A549 (cell line): ENCODE data around the gene ACYP2.

Experiments used
- CEBPB ChIP-seq, 2 experiments: fragments of >200 bp in 1 of 2; sonication (Bioruptor Twin) in 1 of 2; formaldehyde crosslinking in 1 of 2; IDR thresholded peaks; 2 replicates each; pipeline ENCODE4 v1.6.1; 2012 to 2016
- CHD2 ChIP-seq: fragments of 150-350 bp; IDR thresholded peaks from 2 replicates; pipeline ENCODE4 v1.6.1; 2014; ENCODE audit warnings: low read length; ENCODE audit not compliant: partially characterized antibody
- EP300 ChIP-seq, 2 experiments: fragments of >200 bp; sonication (Bioruptor Twin); formaldehyde crosslinking; IDR thresholded peaks; 2 replicates in 1 of 2; 3 replicates in 1 of 2; pipeline ENCODE4 v1.6.1; 2016 to 2017
- JUN ChIP-seq, 2 experiments: fragments of >200 bp; sonication (Bioruptor Twin); formaldehyde crosslinking; IDR thresholded peaks; 2 replicates in 1 of 2; 3 replicates in 1 of 2; pipeline ENCODE4 v1.6.1; 2016 to 2017
- MAZ ChIP-seq: fragments of 150-350 bp; IDR thresholded peaks from 2 replicates; pipeline ENCODE4 v1.6.1; 2014; ENCODE audit warnings: antibody characterized with exemption, low read depth, low read length, borderline replicate concordance
- POLR2A ChIP-seq: IDR thresholded peaks from 2 replicates; pipeline ENCODE4 v1.6.1; 2012; ENCODE audit warnings: mild to moderate bottlenecking, low read length
- RAD21 ChIP-seq, 2 experiments: fragments of >200 bp in 1 of 2; sonication (Bioruptor Twin) in 1 of 2; formaldehyde crosslinking in 1 of 2; IDR thresholded peaks in 1 of 2; conservative IDR thresholded peaks in 1 of 2; 2 replicates in 1 of 2; 3 replicates in 1 of 2; pipeline ENCODE4 v1.6.1; 2012 to 2018; ENCODE audit warnings: inconsistent platforms in 1 of 2
- USF2 ChIP-seq: fragments of 450-650 bp; IDR thresholded peaks from 2 replicates; pipeline ENCODE4 v1.6.1; 2014; ENCODE audit warnings: antibody characterized with exemption
- TF ChIP-seq, protein P1 (sequence below): fragments of >200 bp; sonication (Bioruptor Twin); formaldehyde crosslinking; IDR thresholded peaks from 3 replicates; pipeline ENCODE4 v1.5.1; 2016
- TF ChIP-seq, protein P2 (sequence below): fragments of 250-450 bp; sonication (Bioruptor Pico); IDR thresholded peaks from 2 replicates; pipeline ENCODE4 v1.5.0; 2021; ENCODE audit warnings: mild to moderate bottlenecking, moderate library complexity, borderline replicate concordance
- TF ChIP-seq, protein P3 (sequence below): fragments of >200 bp; sonication (Bioruptor Twin); formaldehyde crosslinking; IDR thresholded peaks from 3 replicates; pipeline ENCODE4 v1.6.1; 2016
- TF ChIP-seq, protein P4 (sequence below): IDR thresholded peaks from 2 replicates; pipeline ENCODE4 v1.6.1; 2012

GRCh38 chr2:54077088-54077900 is 38.1 kb upstream of the ACYP2 start:
- TF ChIP-seq, protein P1, sequence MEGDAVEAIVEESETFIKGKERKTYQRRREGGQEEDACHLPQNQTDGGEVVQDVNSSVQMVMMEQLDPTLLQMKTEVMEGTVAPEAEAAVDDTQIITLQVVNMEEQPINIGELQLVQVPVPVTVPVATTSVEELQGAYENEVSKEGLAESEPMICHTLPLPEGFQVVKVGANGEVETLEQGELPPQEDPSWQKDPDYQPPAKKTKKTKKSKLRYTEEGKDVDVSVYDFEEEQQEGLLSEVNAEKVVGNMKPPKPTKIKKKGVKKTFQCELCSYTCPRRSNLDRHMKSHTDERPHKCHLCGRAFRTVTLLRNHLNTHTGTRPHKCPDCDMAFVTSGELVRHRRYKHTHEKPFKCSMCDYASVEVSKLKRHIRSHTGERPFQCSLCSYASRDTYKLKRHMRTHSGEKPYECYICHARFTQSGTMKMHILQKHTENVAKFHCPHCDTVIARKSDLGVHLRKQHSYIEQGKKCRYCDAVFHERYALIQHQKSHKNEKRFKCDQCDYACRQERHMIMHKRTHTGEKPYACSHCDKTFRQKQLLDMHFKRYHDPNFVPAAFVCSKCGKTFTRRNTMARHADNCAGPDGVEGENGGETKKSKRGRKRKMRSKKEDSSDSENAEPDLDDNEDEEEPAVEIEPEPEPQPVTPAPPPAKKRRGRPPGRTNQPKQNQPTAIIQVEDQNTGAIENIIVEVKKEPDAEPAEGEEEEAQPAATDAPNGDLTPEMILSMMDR: no peak
- no peak for TF ChIP-seq CEBPB (IDR thresholded peaks at IDR 0.05)
- no peak for TF ChIP-seq USF2
- no peak for TF ChIP-seq JUN (IDR thresholded peaks at IDR 0.05)
- no peak for TF ChIP-seq MAZ
- TF ChIP-seq CHD2: no peak
- TF ChIP-seq, protein P2, sequence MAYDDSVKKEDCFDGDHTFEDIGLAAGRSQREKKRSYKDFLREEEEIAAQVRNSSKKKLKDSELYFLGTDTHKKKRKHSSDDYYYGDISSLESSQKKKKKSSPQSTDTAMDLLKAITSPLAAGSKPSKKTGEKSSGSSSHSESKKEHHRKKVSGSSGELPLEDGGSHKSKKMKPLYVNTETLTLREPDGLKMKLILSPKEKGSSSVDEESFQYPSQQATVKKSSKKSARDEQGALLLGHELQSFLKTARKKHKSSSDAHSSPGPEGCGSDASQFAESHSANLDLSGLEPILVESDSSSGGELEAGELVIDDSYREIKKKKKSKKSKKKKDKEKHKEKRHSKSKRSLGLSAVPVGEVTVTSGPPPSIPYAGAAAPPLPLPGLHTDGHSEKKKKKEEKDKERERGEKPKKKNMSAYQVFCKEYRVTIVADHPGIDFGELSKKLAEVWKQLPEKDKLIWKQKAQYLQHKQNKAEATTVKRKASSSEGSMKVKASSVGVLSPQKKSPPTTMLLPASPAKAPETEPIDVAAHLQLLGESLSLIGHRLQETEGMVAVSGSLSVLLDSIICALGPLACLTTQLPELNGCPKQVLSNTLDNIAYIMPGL (CRISPR knock-in tag): no peak
- TF ChIP-seq, protein P3, sequence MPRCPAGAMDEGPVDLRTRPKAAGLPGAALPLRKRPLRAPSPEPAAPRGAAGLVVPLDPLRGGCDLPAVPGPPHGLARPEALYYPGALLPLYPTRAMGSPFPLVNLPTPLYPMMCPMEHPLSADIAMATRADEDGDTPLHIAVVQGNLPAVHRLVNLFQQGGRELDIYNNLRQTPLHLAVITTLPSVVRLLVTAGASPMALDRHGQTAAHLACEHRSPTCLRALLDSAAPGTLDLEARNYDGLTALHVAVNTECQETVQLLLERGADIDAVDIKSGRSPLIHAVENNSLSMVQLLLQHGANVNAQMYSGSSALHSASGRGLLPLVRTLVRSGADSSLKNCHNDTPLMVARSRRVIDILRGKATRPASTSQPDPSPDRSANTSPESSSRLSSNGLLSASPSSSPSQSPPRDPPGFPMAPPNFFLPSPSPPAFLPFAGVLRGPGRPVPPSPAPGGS: no peak
- no peak for TF ChIP-seq POLR2A
- TF ChIP-seq, protein P4, sequence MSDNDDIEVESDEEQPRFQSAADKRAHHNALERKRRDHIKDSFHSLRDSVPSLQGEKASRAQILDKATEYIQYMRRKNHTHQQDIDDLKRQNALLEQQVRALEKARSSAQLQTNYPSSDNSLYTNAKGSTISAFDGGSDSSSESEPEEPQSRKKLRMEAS: no peak
- no peak for TF ChIP-seq RAD21 (conservative IDR thresholded peaks at IDR 0.05 in 1 of 2, IDR thresholded peaks at IDR 0.05 in 1 of 2)
- TF ChIP-seq EP300 (IDR thresholded peaks at IDR 0.05): no peak
